Prostate gland (tissue), 2 donors: ENCODE measurements around the gene TMED7.

Experiments
- CTCF ChIP-seq, 4 experiments: fragments of 200-600 bp in 2 of 4; fragments of 450-650 bp in 2 of 4; sonication (generic) in 2 of 4; IDR thresholded peaks; 1 replicate in 3 of 4; 2 replicates in 1 of 4; pipeline ENCODE4 v1.5.1; 2016 to 2019; ENCODE audit warnings: antibody characterized with exemption in 4 of 4, mild to moderate bottlenecking in 2 of 4, moderate library complexity in 2 of 4
- POLR2A ChIP-seq: fragments of 450-650 bp; IDR thresholded peaks from one replicate; pipeline ENCODE4 v1.6.1; 2016; ENCODE audit warnings: antibody characterized with exemption, mild to moderate bottlenecking
- POLR2AphosphoS5 ChIP-seq: sonication (generic); formaldehyde crosslinking; IDR thresholded peaks from one replicate; pipeline ENCODE4 v1.6.1; 2017; ENCODE audit warnings: antibody characterized with exemption

GRCh38 chr5:115626445-115626823 is 598 bp upstream of the TMED7 start:
- no peak for TF ChIP-seq CTCF (IDR thresholded peaks at IDR 0.05)
- no peak for TF ChIP-seq POLR2AphosphoS5
- no peak for TF ChIP-seq POLR2A
